GM18511 (cell line): ENCODE results near the gene DAPK1.

ENCODE experiments used
- ATAC-seq: cut with Tn5 transposase; IDR thresholded peaks from one replicate; pipeline ENCODE4 v1.9.1; 2021; ENCODE audit warnings: mild to moderate bottlenecking, moderate library complexity; ENCODE audit not compliant: unreplicated experiment

The DAPK1 gene

GRCh38 chr9:87678650-87679355 lies 181.1 kb downstream of the DAPK1 start:
- no peak for ATAC-seq

GRCh38 chr9:87681271-87682061 lies 183.8 kb downstream of the DAPK1 start:
- ATAC-seq: no peak

GRCh38 chr9:87682085-87682484 lies 184.4 kb downstream of the DAPK1 start:
- no peak for ATAC-seq

DNA sequence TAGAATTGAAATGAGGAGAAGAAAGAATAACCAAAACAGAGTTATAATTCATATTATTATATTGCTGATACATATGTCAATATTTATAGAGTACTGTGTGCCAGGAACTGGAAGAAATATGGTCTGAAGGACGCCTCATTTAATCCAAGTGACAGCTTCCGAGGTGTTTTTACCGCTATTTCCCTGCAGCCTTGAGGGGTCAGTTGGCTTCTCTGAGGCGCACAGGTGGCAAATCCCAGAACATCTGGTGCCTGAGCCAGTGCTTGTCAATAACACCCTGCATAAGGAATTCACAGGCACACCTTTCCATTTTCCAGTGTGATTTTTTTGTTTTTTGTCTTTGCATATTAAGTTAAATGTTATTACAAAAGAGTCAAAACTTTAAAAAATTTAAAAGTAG lies 185.0 kb downstream of the DAPK1 start:
- ATAC-seq: no peak

DNA sequence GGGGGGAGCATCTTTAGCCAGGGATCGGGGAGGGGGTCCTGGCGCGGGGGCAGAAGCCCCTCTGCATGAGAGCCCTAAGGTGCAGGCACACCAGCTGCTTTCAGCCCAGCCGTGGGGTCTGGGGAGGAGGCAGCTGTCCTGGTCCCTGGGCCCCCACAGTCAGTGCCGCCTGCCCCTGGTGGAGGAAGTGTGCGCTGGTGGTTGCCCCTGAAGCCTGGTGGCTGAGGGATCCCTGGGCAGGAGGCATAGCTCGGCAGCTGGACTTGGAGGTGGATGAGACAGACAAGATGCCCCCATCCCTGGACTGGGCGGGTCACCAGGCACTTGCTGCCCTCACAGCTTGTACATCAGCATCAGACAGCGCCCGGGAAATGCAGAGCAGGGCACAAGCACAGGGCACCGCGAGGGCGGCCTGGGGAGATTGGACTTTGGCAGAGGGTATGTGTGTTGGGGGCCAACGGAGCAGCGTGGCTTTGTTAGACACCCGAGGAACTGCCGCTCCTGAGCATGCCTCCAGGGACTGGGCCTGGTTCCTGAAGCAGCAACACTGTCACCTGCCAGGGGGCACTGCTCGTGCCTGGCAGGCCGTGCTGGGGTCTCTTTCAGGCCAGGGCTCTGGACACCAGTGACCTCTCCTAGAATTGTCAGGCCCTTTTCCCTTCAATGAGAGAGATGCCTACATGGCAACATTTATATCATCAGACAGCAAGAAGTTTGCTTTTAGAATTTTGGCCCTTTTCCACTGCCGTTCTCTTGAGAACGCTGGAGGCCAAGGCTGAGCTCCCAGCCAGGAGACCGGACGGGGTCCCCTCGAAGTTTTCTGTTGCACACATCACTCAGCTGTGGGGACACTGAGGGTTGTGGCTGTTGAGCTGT lies 186.3 kb downstream of the DAPK1 start:
- ATAC-seq: no peak

DNA sequence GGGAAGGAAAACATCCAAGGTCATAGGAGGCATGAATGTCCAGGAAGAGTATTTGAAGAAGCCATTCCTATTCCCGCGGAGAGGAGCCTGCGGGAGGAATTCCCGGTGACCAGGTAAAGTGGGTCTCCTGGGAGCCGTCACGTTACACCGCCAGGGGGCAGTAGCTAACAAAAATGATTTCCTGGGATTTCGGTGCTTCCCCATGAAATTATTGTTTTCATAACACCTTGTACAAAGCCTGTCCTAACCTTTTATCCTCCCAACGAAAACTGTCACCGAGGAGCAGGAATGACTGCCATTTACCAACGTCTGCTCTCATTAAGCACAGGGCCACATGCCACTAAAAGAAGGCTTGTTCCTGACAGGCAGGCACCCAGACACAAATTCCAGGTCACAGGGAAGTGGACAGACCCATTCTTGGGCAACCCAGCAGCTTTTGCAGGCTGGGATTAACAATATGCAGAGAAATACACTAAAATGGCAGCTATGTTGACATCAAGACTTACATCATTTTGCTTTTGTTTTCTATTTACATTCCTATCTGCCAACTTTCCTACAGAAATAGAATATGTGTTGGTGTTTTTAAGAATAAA lies 187.1 kb downstream of the DAPK1 start:
- no peak for ATAC-seq

DNA sequence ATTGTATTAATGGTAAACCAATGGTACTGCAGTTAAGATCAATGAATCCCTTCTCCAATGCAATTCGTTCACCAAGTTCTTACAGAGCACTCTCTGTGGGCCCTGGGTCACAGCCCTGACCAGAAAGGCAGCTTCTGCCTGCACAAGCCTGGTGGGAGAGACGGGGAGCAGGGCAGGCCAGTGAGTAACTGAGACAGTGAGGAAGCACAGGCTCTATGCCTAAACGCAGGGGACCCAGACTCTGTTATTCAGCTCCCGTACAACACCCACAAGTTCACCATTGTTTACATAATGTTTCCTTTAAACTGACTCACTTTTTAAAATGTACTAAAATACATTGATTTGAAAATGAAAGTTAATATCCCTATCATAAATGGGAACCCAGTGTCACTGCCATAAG lies 187.8 kb downstream of the DAPK1 start:
- no peak for ATAC-seq

- ATAC-seq: no peak
These were observed 188.3 kb downstream of the DAPK1 start for GRCh38 chr9:87685871-87686519.

DNA sequence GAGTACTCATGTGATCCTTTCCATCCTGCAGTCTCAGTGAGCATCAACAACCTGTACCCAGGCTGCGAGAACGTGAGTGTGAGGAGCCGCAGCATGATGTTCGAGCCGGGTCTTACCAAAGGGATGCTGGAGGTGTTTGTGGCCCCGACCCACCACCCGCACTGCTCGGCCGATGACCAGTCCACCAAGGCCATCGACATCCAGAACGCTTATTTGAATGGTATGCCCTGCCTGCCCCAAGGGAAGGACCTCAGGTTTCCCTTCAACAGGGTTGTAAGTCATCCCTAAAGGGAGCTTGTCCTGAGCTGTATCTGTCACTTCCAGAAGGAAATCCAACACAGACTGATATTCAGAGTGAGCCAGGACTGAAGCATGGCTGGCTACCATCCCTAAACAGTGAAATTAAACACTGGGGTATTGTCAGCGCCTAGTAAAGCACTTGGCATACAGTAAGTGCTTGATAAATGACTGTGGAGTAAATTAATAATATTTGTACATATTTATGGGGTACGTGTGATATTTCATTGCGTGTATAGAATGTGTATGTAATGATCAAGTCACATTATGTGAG lies 188.9 kb downstream of the DAPK1 start:
- ATAC-seq: no peak

DNA sequence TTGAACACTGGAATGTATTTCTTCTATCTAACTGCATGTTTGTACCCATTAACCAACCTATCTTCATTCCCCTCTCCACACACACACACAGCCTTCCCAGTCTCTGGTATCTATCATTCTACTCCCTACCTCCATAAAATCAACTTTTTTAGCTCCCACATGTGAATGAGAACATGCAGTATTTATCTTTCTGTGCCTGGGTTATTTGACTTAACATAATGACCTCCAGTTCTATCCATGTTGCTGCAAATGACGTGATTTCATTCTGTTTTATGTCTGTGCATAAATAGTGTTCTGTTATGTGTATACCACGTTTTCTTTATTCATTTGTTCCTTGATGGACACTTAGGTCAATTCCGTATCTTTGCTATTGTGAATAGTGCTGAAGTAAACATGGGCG lies 189.5 kb downstream of the DAPK1 start:
- ATAC-seq: no peak

DNA sequence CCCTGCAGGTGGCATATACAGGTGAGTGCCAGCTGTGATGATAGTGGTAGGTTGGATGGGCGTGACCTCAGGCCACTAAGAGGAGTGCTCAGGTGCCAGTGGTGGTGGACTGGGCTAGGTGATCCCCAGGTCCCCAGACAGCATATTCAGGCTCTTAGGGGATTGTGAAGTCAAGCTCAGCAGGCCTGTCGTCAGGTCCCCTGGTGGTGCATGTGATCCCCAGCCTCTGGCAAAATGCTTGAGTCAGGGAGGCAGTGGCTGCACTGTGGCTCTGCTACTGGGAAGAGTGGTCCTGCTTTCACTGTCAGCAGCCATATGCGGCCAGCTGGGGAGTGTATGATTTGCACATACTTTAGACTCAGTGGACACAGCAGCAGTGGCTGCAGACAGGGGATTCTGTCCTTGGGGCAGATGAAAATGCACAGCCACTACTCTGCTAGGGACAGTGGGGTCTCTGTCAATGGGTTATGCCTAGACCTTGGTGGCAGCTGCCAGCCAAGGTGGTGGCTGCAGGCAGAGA lies 196.6 kb downstream of the DAPK1 start:
- no peak for ATAC-seq

- no peak for ATAC-seq
These were observed 197.9 kb downstream of the DAPK1 start for GRCh38 chr9:87695523-87695922.

GRCh38 chr9:87696641-87697040 lies 199.0 kb downstream of the DAPK1 start:
- no peak for ATAC-seq

- ATAC-seq: no peak
These were observed 200.6 kb downstream of the DAPK1 start for GRCh38 chr9:87698069-87698809.

DNA sequence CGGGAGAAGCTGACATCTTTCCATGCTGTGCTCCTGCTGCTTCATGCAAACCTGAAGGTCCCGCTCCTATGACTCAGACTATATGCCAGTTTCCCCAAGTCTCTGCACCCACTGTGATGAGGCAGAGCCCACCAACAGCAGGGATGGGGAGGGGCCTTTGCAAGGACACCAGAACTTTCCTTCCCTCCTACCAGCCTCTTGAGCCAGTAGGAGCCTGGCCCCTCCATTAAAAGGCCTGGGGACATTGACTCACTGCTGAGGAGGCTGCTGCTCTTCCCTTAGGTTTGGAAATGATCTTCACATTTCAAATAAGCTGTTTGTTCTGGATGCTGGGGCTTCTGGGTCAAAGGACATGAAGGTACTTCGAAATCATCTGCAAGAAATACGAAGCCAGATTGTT lies 202.2 kb downstream of the DAPK1 start:
- ATAC-seq: no peak

- no peak for ATAC-seq
These were observed 203.8 kb downstream of the DAPK1 start for GRCh38 chr9:87701491-87701890.

DNA sequence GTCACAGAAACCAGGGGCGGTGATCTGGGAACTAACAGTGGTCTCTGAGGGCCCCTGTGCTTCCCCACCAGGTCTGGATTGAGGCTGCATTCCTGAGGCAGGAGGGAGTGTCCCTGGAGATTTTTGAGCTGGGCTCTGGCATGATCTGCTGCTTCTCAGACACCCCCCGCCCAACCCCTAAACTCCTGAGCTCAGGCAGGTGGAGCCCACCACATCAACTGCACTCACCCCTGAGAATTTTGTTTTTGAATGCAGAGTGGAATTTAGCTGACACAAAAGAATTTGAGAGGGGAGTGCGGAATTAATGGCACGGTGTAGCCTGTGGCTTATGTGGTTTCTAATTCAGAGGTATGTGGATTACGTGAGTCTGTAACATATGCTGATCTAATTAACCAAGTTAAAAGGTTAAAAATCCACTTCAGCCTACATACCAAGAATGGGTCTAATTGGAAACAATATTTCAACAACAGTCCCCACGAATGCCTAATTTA lies 204.3 kb downstream of the DAPK1 start:
- no peak for ATAC-seq

DNA sequence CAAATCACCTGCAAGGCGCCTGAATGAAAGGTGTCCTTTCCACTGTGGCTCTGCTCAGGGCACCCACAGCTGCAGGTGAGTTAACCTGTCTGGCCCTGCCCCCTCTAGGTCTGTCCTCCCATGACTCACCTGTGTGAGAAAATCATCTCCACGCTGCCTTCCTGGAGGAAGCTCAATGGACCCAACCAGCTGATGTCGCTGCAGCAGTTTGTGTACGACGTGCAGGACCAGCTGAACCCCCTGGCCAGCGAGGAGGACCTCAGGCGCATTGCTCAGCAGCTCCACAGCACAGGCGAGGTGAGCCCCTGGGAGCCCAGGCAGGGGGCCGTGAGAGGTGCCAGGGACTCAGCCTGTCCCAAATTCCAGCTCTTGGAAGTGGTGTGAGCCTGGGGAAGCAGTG lies 205.3 kb downstream of the DAPK1 start:
- ATAC-seq: no peak

DNA sequence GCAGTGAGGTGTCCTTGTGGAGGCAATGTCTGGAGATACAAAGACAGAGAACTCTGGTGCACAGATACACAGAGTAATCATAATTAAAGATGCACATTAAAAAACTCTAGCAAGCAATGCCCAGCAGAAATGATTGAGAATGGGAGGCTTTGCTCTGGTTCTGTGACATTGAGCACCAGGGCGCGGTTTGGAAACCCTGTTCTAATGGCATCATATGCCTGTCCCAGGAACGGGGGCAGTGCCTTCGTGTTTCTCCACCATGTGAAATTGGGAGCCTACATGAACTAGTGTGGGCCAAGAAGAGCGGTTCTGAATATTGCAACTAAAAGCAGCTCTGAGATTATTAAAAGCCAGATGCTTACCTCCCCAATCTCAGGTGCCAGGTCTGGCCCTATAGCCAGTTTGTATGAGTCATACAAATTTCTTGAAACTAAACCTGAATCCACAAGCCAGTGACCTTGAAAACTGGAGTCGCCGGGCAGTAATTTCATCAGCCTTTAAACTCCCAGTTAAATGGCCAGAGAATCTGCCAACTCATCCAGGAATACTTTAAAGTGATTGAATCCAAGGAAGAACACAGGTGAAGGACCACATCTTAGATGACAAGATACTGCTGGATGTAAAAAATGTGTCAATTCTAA lies 206.1 kb downstream of the DAPK1 start:
- no peak for ATAC-seq
